ENCODE measurements around the gene CSGALNACT2. TPM values are rescaled to one million over a fixed set of nuclear protein-coding genes. Genes with fewer than 3 reads are reported as not detected.

The CSGALNACT2 gene
- total and polyA plus RNA-seq, 9 of the 15 experiments (the other 6 are each of a cell fraction or from before 2014, with no cell fraction given), result 1.4 to 7.3 (median 3.5) TPM

DNA sequence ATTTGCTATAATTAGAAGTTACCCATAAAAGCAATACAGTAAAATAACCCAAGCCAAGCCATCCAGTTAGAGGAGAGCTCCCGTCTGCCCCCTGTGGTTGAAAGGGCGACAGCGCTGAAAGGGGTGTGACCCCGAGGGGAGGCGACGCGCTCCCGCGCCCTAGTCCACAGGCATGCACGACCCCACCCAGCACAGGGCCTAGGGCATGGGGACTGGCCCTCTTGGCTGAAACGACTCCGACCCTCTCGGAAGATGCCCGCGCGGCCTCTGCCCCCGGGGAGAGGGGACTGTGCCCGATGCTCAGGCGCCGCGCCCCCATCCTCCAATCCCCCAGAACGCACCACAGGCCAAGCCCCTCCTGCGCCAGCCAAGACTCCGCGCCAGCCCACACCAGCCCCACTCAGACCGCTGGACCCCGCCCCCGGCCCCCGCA is 64.0 kb downstream of the CSGALNACT2 start (continued):
- TF ChIP-seq, protein P1, sequence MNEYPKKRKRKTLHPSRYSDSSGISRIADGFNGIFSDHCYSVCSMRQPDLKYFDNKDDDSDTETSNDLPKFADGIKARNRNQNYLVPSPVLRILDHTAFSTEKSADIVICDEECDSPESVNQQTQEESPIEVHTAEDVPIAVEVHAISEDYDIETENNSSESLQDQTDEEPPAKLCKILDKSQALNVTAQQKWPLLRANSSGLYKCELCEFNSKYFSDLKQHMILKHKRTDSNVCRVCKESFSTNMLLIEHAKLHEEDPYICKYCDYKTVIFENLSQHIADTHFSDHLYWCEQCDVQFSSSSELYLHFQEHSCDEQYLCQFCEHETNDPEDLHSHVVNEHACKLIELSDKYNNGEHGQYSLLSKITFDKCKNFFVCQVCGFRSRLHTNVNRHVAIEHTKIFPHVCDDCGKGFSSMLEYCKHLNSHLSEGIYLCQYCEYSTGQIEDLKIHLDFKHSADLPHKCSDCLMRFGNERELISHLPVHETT (CRISPR knock-in tag; conservative IDR thresholded peaks at IDR 0.05 in 1 of 2, IDR thresholded peaks at IDR 0.05 in 1 of 2), result no peak
- TF ChIP-seq HINFP (tag; conservative IDR thresholded peaks at IDR 0.05; ENCODE audit: low read depth) (no peak), CBFB (CRISPR knock-in tag; IDR thresholded peaks at IDR 0.05) (no peak), ZNF699 (CRISPR knock-in tag; IDR thresholded peaks at IDR 0.05; ENCODE audit: insufficient replicate concordance) (no peak), NELFE (IDR thresholded peaks at IDR 0.05; ENCODE audit: insufficient read depth, insufficient read length) (no peak), SAP30 (IDR thresholded peaks at IDR 0.05; ENCODE audit: borderline replicate concordance, insufficient read depth, low read depth, low read length, poor library complexity, severe bottlenecking) (peak; percentile 96), ETS1 (conservative IDR thresholded peaks at IDR 0.05; ENCODE audit: control insufficient read depth, low read depth, low read length) (peak; percentile 72; the same call in 1 of the 2 replicates), E2F8 (IDR thresholded peaks at IDR 0.05; ENCODE audit: low read depth, partially characterized antibody) (peak; percentile 45), ZNF217 (CRISPR knock-in tag; IDR thresholded peaks at IDR 0.05) (no peak), TGIF2 (CRISPR knock-in tag; IDR thresholded peaks at IDR 0.05) (no peak), NBN (IDR thresholded peaks at IDR 0.05; ENCODE audit: low read depth) (peak; percentile 70; the same call in 1 of the 2 replicates), SMAD1 (IDR thresholded peaks at IDR 0.05; ENCODE audit: low read depth, low read length, partially characterized antibody) (no peak), ZNF280B (CRISPR knock-in tag; IDR thresholded peaks at IDR 0.05) (no peak)
- TF ChIP-seq, protein P2, sequence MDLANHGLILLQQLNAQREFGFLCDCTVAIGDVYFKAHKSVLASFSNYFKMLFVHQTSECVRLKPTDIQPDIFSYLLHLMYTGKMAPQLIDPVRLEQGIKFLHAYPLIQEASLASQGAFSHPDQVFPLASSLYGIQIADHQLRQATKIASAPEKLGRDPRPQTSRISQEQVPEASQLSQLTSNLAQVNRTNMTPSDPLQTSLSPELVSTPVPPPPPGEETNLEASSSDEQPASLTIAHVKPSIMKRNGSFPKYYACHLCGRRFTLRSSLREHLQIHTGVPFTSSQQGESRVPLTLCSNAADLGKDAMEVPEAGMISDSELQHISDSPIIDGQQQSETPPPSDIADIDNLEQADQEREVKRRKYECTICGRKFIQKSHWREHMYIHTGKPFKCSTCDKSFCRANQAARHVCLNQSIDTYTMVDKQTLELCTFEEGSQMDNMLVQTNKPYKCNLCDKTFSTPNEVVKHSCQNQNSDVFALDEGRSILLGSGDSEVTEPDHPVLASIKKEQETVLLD (IDR thresholded peaks at IDR 0.05), result peak; percentile 73
- TF ChIP-seq, protein P3, sequence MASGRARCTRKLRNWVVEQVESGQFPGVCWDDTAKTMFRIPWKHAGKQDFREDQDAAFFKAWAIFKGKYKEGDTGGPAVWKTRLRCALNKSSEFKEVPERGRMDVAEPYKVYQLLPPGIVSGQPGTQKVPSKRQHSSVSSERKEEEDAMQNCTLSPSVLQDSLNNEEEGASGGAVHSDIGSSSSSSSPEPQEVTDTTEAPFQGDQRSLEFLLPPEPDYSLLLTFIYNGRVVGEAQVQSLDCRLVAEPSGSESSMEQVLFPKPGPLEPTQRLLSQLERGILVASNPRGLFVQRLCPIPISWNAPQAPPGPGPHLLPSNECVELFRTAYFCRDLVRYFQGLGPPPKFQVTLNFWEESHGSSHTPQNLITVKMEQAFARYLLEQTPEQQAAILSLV (tag; IDR thresholded peaks at IDR 0.05), result no peak
